H1 (cell line): ENCODE results near the gene NKX2-1. TPM values are rescaled to one million over a fixed set of nuclear protein-coding genes. Genes with fewer than 3 reads are reported as not detected.

Source experiments
- CTCF ChIA-PET: fragments of 300-600 bp; sonication (Branson Sonifier 250); formaldehyde crosslinking; loops from one replicate; lab custom pipeline; 2021; ENCODE audit not compliant: partially characterized antibody; lab: Charles Lee
- POLR2A ChIA-PET: fragments of 300-600 bp; sonication (Branson Sonifier 250); formaldehyde crosslinking; loops from one replicate; lab custom pipeline; 2021; ENCODE audit warnings: inconsistent platforms; ENCODE audit not compliant: partially characterized antibody; lab: Charles Lee
- DNase-seq, 2 experiments: peaks; one replicate each; pipeline versions ENCODE4 v3.0.0 to v3.0.0-alpha.2; 2010 to 2022; ENCODE audit warnings: low spot score in 2 of 2, low read depth in 1 of 2, mixed read lengths in 1 of 2
- FAIRE-seq: peaks from 2 replicates; lab custom pipeline; 2011; peaks lifted over from hg19 to GRCh38; lab: Jason Lieb, UNC
- H2AFZ ChIP-seq: 2 replicates; pipeline ENCODE4 v1.8.1; 2012; ENCODE audit warnings: low read length, inconsistent platforms
- H2AK5ac ChIP-seq: 2 replicates; pipeline ENCODE4 v1.6.1; 2013; ENCODE audit warnings: low read depth, low read length
- H2BK120ac ChIP-seq: replicated peaks from 2 replicates; pipeline ENCODE3; 2013; ENCODE audit warnings: low read depth, low read length, inconsistent platforms
- H2BK12ac ChIP-seq: 2 replicates; pipeline ENCODE4 v1.6.1; 2013; ENCODE audit warnings: low read depth, low read length
- H2BK15ac ChIP-seq: 2 replicates; pipeline ENCODE4 v1.6.1; 2013; ENCODE audit warnings: low read length
- H2BK20ac ChIP-seq: 2 replicates; pipeline ENCODE4 v1.6.1; 2013; ENCODE audit warnings: low read length
- H2BK5ac ChIP-seq: 2 replicates; pipeline ENCODE4 v1.6.1; 2013; ENCODE audit warnings: low read depth, low read length
- H3K14ac ChIP-seq: 2 replicates; pipeline ENCODE4 v1.6.1; 2013; ENCODE audit warnings: inconsistent platforms; ENCODE audit not compliant: insufficient read length
- H3K18ac ChIP-seq: 2 replicates; pipeline ENCODE4 v1.6.1; 2013; ENCODE audit warnings: low read length; ENCODE audit errors: extremely low read depth
- H3K23ac ChIP-seq: 2 replicates; pipeline ENCODE4 v1.6.1; 2013; ENCODE audit warnings: inconsistent platforms; ENCODE audit not compliant: insufficient read length
- H3K23me2 ChIP-seq: 2 replicates; pipeline ENCODE4 v1.6.1; 2013; ENCODE audit warnings: low read depth, low read length
- H3K27ac ChIP-seq: 2 replicates; pipeline ENCODE4 v1.6.1; 2011; ENCODE audit warnings: low read depth, low read length, inconsistent platforms
- H3K27me3 ChIP-seq, 4 experiments: replicated peaks in 1 of 4; 1 replicate in 1 of 4; 2 replicates in 3 of 4; pipeline versions ENCODE4 v1.6.1 to v1.8.1; 2011 to 2013; ENCODE audit warnings: low read length in 3 of 4, mild to moderate bottlenecking in 3 of 4, inconsistent platforms in 2 of 4, mixed read lengths in 2 of 4, moderate library complexity in 1 of 4; ENCODE audit not compliant: control insufficient read depth in 3 of 4, insufficient read depth in 3 of 4; ENCODE audit errors: extremely low read depth in 1 of 4
- H3K36me3 ChIP-seq, 4 experiments: 2 replicates each; pipeline versions ENCODE4 v1.6.1 to v1.8.1; 2011 to 2013; ENCODE audit warnings: mild to moderate bottlenecking in 4 of 4, low read length in 3 of 4, moderate library complexity in 2 of 4, control low read depth in 1 of 4, inconsistent platforms in 1 of 4; ENCODE audit not compliant: insufficient read depth in 4 of 4, control insufficient read depth in 2 of 4
- H3K4ac ChIP-seq: replicated peaks from 2 replicates; pipeline ENCODE3; 2013; ENCODE audit warnings: low read length, low read depth, mixed read lengths, inconsistent platforms; ENCODE audit not compliant: insufficient read length
- H3K4me1 ChIP-seq, 4 experiments: replicated peaks in 1 of 4; 1 replicate in 1 of 4; 2 replicates in 3 of 4; pipeline versions ENCODE4 v1.6.1 to v1.8.1; 2011 to 2013; ENCODE audit warnings: low read length in 3 of 4, inconsistent platforms in 2 of 4, mixed read lengths in 1 of 4; ENCODE audit not compliant: insufficient read depth in 4 of 4, control insufficient read depth in 3 of 4
- H3K4me2 ChIP-seq, 2 experiments: 2 replicates each; pipeline versions ENCODE4 v1.6.1 to v1.8.1; 2011 to 2013; ENCODE audit warnings: low read depth in 2 of 2, low read length in 2 of 2, control low read depth in 1 of 2, inconsistent platforms in 1 of 2, mild to moderate bottlenecking in 1 of 2; ENCODE audit not compliant: insufficient read depth in 1 of 2
- H3K4me3 ChIP-seq, 4 experiments: fragments of 200-600, 300-600 bp in 1 of 4; sonication (generic), shearing (Covaris generic), sonication (Bioruptor Twin) in 1 of 4; 2 replicates each; pipeline versions ENCODE4 v1.5.1 to v1.8.1; 2011 to 2016; ENCODE audit warnings: low read length in 4 of 4, low read depth in 3 of 4, control low read depth in 2 of 4, inconsistent platforms in 2 of 4, mild to moderate bottlenecking in 2 of 4, mixed read lengths in 1 of 4, moderate library complexity in 1 of 4; ENCODE audit not compliant: insufficient read depth in 2 of 4; ENCODE audit errors: extremely low read depth in 1 of 4
- H3K56ac ChIP-seq: replicated peaks from 2 replicates; pipeline ENCODE3; 2013; ENCODE audit warnings: low read depth, mild to moderate bottlenecking, mixed read lengths, low read length, inconsistent platforms; ENCODE audit not compliant: insufficient read length
- H3K79me1 ChIP-seq: 2 replicates; pipeline ENCODE4 v1.6.1; 2013; ENCODE audit warnings: low read depth, low read length, control low read depth
- H3K79me2 ChIP-seq, 2 experiments: 2 replicates each; pipeline versions ENCODE4 v1.6.1 to v1.8.1; 2012 to 2013; ENCODE audit warnings: low read length in 2 of 2, mild to moderate bottlenecking in 2 of 2, inconsistent platforms in 1 of 2; ENCODE audit not compliant: insufficient read depth in 2 of 2, control insufficient read depth in 1 of 2
- H3K9ac ChIP-seq, 4 experiments: replicated peaks in 1 of 4; 1 replicate in 1 of 4; 2 replicates in 3 of 4; pipeline versions ENCODE4 v1.6.1 to v1.8.1; 2011 to 2013; ENCODE audit warnings: low read depth in 3 of 4, low read length in 3 of 4, control low read depth in 2 of 4, mild to moderate bottlenecking in 2 of 4, moderate library complexity in 2 of 4, inconsistent platforms in 1 of 4; ENCODE audit errors: extremely low read depth in 1 of 4
- H3K9me3 ChIP-seq, 2 experiments: 2 replicates each; pipeline versions ENCODE4 v1.6.1 to v1.8.1; 2012 to 2013; ENCODE audit warnings: mild to moderate bottlenecking in 2 of 2, moderate library complexity in 2 of 2, control low read depth in 1 of 2, inconsistent platforms in 1 of 2, low read depth in 1 of 2, low read length in 1 of 2, mixed read lengths in 1 of 2; ENCODE audit not compliant: insufficient read depth in 2 of 2
- H4K20me1 ChIP-seq, 2 experiments: replicated peaks in 1 of 2; 2 replicates each; pipeline versions ENCODE3 to v1.8.1; 2011 to 2013; ENCODE audit warnings: inconsistent platforms in 2 of 2, low read length in 2 of 2, mild to moderate bottlenecking in 1 of 2; ENCODE audit not compliant: insufficient read depth in 2 of 2, control insufficient read depth in 1 of 2
- H4K5ac ChIP-seq: 2 replicates; pipeline ENCODE4 v1.6.1; 2013; ENCODE audit warnings: low read length, low read depth, mixed read lengths, inconsistent platforms; ENCODE audit not compliant: insufficient read length
- H4K8ac ChIP-seq: 2 replicates; pipeline ENCODE4 v1.8.0; 2013; ENCODE audit warnings: mild to moderate bottlenecking, moderate library complexity, low read length, inconsistent platforms; ENCODE audit not compliant: insufficient read depth; ENCODE audit errors: extremely low read depth
- H4K91ac ChIP-seq: replicated peaks from 2 replicates; pipeline ENCODE3; 2013; ENCODE audit warnings: low read length, mixed read lengths, inconsistent platforms; ENCODE audit not compliant: insufficient read length
- CBX5 ChIP-seq: fragments of 300-800, 300-1000 bp; sonication (generic); IDR thresholded peaks from 2 replicates; pipeline ENCODE4 v1.7.1; 2016; ENCODE audit warnings: antibody characterized with exemption, low read length, low read depth
- CBX8 ChIP-seq: fragments of 300-800, 300-1000 bp; sonication (generic); IDR thresholded peaks from 2 replicates; pipeline ENCODE4 v1.7.1; 2016; ENCODE audit warnings: low read depth, low read length, borderline replicate concordance
- CREB1 ChIP-seq: IDR thresholded peaks from 2 replicates; pipeline ENCODE4 v1.6.1; 2012; ENCODE audit warnings: inconsistent platforms
- EP300 ChIP-seq, 2 experiments: IDR thresholded peaks; 1 replicate in 1 of 2; 2 replicates in 1 of 2; pipeline ENCODE4 v1.6.1; 2011 to 2012; ENCODE audit warnings: low read depth in 2 of 2, low read length in 2 of 2, mild to moderate bottlenecking in 2 of 2, borderline replicate concordance in 1 of 2, inconsistent platforms in 1 of 2, moderate library complexity in 1 of 2
- KDM4A ChIP-seq: IDR thresholded peaks from one replicate; pipeline ENCODE4 v1.7.1; 2012; ENCODE audit warnings: low read depth, mild to moderate bottlenecking, moderate library complexity, low read length, inconsistent platforms; ENCODE audit not compliant: severe bottlenecking
- KDM5A ChIP-seq: fragments of 200-600 bp; IDR thresholded peaks from 2 replicates; pipeline ENCODE4 v1.7.1; 2012; ENCODE audit warnings: mild to moderate bottlenecking, low read length, inconsistent platforms, mixed read lengths
- MAFK ChIP-seq: IDR thresholded peaks from 2 replicates; pipeline ENCODE4 v1.6.1; 2012; ENCODE audit warnings: low read depth, mild to moderate bottlenecking, improper control_type of control experiment, low read length
- PHF8 ChIP-seq: fragments of 200-600 bp; sonication (generic); conservative IDR thresholded peaks from 2 replicates; pipeline ENCODE4 v1.7.1; 2012; ENCODE audit warnings: low read depth, mild to moderate bottlenecking, inconsistent platforms, low read length, moderate library complexity
- RNF2 ChIP-seq: fragments of 200-900, 300-1000 bp; sonication (generic); IDR thresholded peaks from 2 replicates; pipeline ENCODE4 v1.7.1; 2016; ENCODE audit warnings: borderline replicate concordance, low read depth, mild to moderate bottlenecking, antibody characterized with exemption, low read length; ENCODE audit not compliant: poor library complexity, severe bottlenecking; ENCODE audit errors: missing control alignments
- WGBS, 2 experiments: shearing (Covaris generic) in 1 of 2; methylation state at CpG; one replicate each; pipeline versions ENCODE4 v1.1.6 to v1.1.7; 2013 to 2015; ENCODE audit warnings: low lambda C conversion rate in 2 of 2, mixed read lengths in 2 of 2, inconsistent platforms in 1 of 2, low coverage in 1 of 2, missing lambda C conversion rate in 1 of 2; ENCODE audit not compliant: insufficient replicate concordance in 2 of 2, insufficient coverage in 1 of 2, insufficient read length in 1 of 2; ENCODE audit errors: extremely low coverage in 1 of 2, missing lambda C conversion rate in 1 of 2; 5-methylcytosine and 5-hydroxymethylcytosine counted together
- polyA plus RNA-seq, 7 experiments: library from polyadenylated mRNA; depleted of rRNA in 3 of 7; stranded (reverse) in 5 of 7; unstranded in 2 of 7; fragments of >200 nt in 5 of 7; fragments of 200-250 nt in 2 of 7; gene quantifications; 1 replicate in 5 of 7; 2 replicates in 1 of 7; 4 replicates in 1 of 7; pipeline versions ENCODE4 v1.2.1 to v1.2.3, GENCODE V29; 2011 to 2013; ENCODE audit warnings: missing spikeins in 2 of 7, mixed read lengths in 2 of 7
- total RNA-seq: library from RNA; stranded (reverse); fragmentation: NEBNext Ultra II Directional; extraction: Animal tissue kit (Norgen Biotek cat#: 25700); gene quantifications from 2 replicates; pipeline ENCODE4 v1.2.1, GENCODE V29; 2021

NKX2-1 gene
- total and polyA plus RNA-seq, 2 of the 8 experiments (the other 6 are each of a cell fraction or from before 2014, with no cell fraction given): not detected

DNA sequence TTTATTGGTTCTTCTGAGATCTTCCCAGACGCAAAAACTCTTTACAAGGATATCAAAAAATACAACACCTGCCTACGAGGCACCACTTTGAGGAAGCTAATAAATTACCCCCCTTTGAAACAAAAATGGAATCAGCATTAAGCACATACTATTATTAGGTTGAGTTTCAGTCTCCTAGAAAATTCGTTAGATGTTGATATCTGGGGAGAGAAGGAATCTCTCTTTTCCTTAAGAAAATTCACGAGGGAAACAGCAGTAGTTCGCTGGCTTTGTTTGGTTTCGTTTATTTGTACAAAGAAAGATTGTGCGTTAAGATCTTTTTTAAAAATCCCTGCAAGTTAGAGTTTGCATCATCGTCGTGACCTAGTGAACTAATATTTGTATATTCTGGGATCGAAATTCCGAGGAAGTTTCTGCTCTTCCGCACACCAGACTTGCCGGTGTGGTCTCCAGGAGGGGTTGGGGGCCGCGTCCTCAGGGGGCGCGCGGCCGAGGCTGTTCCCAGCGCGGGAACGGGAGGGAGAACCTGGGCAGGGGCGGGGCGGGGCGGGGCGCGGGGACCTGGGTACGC lies 12.1 kb downstream of the NKX2-1 start:
- Histone ChIP-seq H2AK5ac (no peak overlapping the region), H3K36me3 (peaks cover 0 to under 1% (median 0%) of the 10 kb centered on the region in 4 experiments; a peak in 1 of 8 replicates), H2BK12ac (no peak overlapping the region), H2BK20ac (no peak overlapping the region), H3K9ac (no peak overlapping the region), H3K27ac (no peak overlapping the region), H3K4ac (no peak overlapping the region), H3K23ac (no peak overlapping the region), H4K5ac (no peak overlapping the region), H3K27me3 (peaks cover 87 to 99% (median 94%) of the 10 kb centered on the region in 4 experiments), H3K79me1 (no peaks in the 10 kb centered on the region), H2AFZ (no peak overlapping the region), H4K91ac (no peak overlapping the region), H3K4me1 (peaks cover 10 to 22% (median 17%) of the 10 kb centered on the region in 4 experiments), H3K56ac (no peak overlapping the region), H3K4me3 (peak overlapping the region in 1 of 4 experiments; percentile 40; a peak in 1 of 8 replicates), H2BK5ac (no peak overlapping the region), H3K23me2 (no peaks in the 10 kb centered on the region; the same call in 1 of the 2 replicates), H3K9me3 (no peaks in the 10 kb centered on the region), H3K79me2 (no peaks in the 10 kb centered on the region), H3K4me2 (peak overlapping the region in 1 of 2 experiments; percentile 59; a peak in 1 of 4 replicates), H2BK15ac (no peak overlapping the region), H4K20me1 (peaks cover 38 to 41% of the 10 kb centered on the region in 2 experiments), H3K18ac (no peak overlapping the region), H3K14ac (no peak overlapping the region), H4K8ac (no peak overlapping the region), H2BK120ac (no peak overlapping the region)
- DNase-seq (no peak), FAIRE-seq (no peak)
- 11% methylated on average over 11 of the region's 28 CpGs; no CpG with 5 or more reads in 1 of the 2 experiments for whole genome bisulfite sequencing, 2 experiments
- TF ChIP-seq KDM5A: no peak
- no peak for TF ChIP-seq EP300 (IDR thresholded peaks at IDR 0.05; ENCODE audit: borderline replicate concordance in 1 of 2, low read depth in 2 of 2, low read length in 2 of 2)
- TF ChIP-seq RNF2: peak; percentile 88
- no peak for TF ChIP-seq PHF8
- TF ChIP-seq KDM4A: no peak
- no peak for TF ChIP-seq CBX5
- peak; percentile 92; the same call in 1 of the 2 replicates for TF ChIP-seq CBX8
- no peak for TF ChIP-seq MAFK
- TF ChIP-seq CREB1: no peak
- CTCF ChIA-PET: interaction anchor here (0.6 to 9.7 kb wide), 7 partner anchors 14 to 349 kb away, joined by 3 to 202 read pairs (median 3); partner anchors contain the start of gene NKX2-1
- POLR2A ChIA-PET: interaction anchor here (1.0 to 1.9 kb wide), 3 partner anchors 10 to 14 kb away, joined by 3 to 6 read pairs (median 4); partner anchors contain the start of gene NKX2-1
